NCI-H1048 (cell line): ENCODE measurements around the gene CCL17.

Source experiments
- DNase-seq: peaks from one replicate; lab custom pipeline; 2025; lab: John Stamatoyannopoulos, UW

CCL17 gene

DNA sequence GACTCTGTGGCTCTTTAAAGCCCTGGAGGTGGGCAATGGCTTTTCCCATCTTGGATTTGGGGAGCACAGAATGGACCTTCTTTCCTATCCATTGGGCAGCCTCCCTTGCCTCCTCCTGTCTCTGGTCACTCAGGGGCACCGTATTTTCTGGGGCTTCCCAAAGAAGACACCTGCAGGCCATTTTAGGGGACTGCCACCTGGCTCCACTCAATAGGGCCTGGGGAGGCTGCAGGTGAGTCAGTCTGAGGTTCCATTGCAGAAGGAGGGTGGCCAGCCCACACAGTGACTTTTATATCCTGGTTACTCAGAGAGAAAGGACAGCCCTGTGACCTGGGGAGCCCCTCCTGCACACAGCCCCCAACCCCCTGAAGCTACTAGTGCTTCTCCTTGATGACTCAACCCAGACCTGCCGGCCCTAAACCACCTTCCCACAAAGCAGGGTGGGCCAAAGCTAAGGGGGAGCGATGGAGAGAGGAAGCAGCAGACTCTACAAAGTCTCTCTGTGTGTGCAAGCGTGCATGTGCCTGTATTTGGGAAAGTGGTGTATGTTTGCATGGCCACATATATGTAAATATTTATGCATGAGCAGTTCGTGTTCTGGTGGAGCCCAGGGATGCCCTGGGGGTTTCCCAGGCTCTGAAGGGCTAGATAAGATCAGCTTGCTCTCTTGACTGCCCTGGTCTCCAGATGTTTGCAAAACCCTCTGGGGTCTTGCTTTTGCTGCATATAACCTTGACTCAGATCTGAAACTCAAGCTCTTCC lies 27.3 kb upstream of the CCL17 start:
- no peak for DNase-seq

DNA sequence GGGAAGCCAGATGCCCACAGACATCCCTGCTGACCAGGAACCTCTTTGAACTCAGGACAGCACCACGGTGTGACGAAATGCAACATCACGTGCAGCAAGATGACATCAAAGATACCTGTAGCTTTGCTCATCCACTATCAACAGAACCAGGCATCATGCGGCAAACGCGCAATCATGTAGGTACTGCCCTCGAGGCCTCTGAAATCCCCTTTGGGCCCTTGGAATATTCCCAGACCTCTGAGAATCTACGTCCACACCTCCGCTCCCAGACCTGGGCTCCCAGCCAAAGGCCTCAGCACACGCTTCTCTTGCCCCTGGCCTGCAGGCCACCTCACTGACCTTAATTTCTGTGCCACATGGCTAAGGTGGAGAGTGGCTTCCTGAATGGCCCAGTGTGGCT lies 25.0 kb upstream of the CCL17 start:
- no peak for DNase-seq

DNA sequence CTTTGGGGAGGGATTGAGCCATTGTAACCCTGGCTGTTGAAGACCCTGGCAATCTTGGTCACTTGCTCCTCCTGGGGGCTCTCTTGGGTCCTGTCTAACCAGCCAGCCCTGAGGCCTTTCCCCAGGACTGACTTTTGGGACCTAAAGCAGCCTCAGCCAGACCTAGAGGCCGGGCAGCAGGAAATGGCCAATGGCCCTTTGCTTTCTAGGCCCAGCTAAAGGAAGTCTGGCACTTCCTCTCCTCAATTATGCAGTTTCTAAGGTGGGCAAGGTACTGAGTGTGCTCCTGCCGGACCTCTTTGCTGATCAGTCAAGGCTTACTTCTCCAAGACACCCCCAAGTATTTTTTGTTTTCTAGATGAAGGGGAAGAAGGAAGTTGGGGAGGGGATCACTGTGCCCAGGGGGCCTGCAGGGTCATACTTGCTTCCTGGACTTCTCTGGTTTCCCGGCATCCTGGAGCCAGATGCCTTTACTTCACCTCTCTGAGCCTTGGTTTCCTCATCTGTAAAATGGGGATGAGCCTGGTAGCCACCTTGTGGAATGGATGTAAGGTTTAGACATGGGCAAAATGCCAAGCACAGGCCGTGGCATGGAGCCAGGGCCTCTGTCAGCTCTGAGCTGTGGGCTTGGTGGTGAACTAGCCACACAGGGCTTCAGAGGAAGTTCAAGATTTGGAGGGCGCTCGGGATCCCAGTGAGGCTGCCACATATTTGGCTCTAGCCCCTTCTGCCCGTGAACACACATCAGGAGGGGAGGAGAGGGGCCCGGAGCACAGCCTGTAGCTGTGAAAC lies 23.7 kb upstream of the CCL17 start:
- DNase-seq, result no peak

DNA sequence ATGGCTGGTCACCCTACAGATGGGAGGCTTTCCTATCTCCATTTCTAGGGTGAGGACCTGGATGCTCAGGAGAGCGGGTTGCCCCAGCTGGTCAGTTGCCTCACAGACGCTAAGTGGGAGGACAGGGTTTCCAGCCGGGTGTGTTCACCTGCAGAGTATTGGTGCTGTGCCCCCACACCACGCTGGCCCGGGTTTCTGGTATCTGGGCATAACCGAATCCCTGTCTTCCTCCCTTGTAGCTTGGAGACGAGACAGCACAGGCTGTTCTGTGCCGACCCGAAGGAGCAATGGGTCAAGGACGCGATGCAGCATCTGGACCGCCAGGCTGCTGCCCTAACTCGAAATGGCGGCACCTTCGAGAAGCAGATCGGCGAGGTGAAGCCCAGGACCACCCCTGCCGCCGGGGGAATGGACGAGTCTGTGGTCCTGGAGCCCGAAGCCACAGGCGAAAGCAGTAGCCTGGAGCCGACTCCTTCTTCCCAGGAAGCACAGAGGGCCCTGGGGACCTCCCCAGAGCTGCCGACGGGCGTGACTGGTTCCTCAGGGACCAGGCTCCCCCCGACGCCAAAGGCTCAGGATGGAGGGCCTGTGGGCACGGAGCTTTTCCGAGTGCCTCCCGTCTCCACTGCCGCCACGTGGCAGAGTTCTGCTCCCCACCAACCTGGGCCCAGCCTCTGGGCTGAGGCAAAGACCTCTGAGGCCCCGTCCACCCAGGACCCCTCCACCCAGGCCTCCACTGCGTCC lies 22.6 kb upstream of the CCL17 start:
- no peak for DNase-seq

DNA sequence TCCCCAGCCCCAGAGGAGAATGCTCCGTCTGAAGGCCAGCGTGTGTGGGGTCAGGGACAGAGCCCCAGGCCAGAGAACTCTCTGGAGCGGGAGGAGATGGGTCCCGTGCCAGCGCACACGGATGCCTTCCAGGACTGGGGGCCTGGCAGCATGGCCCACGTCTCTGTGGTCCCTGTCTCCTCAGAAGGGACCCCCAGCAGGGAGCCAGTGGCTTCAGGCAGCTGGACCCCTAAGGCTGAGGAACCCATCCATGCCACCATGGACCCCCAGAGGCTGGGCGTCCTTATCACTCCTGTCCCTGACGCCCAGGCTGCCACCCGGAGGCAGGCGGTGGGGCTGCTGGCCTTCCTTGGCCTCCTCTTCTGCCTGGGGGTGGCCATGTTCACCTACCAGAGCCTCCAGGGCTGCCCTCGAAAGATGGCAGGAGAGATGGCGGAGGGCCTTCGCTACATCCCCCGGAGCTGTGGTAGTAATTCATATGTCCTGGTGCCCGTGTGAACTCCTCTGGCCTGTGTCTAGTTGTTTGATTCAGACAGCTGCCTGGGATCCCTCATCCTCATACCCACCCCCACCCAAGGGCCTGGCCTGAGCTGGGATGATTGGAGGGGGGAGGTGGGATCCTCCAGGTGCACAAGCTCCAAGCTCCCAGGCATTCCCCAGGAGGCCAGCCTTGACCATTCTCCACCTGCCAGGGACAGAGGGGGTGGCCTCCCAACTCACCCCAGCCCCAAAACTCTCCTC lies 21.9 kb upstream of the CCL17 start:
- no peak for DNase-seq

DNA sequence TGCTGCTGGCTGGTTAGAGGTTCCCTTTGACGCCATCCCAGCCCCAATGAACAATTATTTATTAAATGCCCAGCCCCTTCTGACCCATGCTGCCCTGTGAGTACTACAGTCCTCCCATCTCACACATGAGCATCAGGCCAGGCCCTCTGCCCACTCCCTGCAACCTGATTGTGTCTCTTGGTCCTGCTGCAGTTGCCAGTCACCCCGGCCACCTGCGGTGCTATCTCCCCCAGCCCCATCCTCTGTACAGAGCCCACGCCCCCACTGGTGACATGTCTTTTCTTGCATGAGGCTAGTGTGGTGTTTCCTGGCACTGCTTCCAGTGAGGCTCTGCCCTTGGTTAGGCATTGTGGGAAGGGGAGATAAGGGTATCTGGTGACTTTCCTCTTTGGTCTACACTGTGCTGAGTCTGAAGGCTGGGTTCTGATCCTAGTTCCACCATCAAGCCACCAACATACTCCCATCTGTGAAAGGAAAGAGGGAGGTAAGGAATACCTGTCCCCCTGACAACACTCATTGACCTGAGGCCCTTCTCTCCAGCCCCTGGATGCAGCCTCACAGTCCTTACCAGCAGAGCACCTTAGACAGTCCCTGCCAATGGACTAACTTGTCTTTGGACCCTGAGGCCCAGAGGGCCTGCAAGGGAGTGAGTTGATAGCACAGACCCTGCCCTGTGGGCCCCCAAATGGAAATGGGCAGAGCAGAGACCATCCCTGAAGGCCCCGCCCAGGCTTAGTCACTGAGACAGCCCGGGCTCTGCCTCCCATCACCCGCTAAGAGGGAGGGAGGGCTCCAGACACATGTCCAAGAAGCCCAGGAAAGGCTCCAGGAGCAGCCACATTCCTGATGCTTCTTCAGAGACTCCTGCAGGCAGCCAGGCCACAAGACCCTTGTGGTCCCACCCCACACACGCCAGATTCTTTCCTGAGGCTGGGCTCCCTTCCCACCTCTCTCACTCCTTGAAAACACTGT lies 21.0 kb upstream of the CCL17 start:
- no peak for DNase-seq

DNA sequence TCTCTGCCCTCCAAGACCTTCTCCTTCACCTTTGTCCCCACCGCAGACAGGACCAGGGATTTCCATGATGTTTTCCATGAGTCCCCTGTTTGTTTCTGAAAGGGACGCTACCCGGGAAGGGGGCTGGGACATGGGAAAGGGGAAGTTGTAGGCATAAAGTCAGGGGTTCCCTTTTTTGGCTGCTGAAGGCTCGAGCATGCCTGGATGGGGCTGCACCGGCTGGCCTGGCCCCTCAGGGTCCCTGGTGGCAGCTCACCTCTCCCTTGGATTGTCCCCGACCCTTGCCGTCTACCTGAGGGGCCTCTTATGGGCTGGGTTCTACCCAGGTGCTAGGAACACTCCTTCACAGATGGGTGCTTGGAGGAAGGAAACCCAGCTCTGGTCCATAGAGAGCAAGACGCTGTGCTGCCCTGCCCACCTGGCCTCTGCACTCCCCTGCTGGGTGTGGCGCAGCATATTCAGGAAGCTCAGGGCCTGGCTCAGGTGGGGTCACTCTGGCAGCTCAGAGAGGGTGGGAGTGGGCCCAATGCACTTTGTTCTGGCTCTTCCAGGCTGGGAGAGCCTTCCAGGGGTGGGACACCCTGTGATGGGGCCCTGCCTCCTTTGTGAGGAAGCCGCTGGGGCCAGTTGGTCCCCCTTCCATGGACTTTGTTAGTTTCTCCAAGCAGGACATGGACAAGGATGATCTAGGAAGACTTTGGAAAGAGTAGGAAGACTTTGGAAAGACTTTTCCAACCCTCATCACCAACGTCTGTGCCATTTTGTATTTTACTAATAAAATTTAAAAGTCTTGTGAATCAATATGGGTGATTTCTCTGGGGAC lies 20.1 kb upstream of the CCL17 start:
- DNase-seq, result no peak

DNA sequence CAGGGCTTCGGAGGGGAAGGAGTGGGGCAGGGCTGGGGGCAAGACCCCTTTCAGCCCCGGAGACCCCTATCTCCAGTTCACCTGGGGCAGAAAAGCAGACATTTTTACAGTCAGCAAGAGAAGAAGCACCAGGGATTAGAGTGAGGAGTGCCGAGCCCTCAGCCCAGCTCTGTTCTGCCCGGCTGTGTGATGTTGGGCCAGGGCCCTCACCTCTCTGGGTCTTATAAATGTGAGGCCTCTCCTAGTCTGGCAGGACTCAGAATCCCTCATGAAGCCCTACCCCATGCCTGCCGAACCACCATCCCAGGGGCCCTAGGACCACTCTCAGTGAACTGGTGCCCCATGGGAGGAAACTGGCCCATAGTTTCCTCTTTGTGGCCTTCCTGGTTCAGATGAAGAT lies 19.5 kb upstream of the CCL17 start:
- DNase-seq, result no peak

DNA sequence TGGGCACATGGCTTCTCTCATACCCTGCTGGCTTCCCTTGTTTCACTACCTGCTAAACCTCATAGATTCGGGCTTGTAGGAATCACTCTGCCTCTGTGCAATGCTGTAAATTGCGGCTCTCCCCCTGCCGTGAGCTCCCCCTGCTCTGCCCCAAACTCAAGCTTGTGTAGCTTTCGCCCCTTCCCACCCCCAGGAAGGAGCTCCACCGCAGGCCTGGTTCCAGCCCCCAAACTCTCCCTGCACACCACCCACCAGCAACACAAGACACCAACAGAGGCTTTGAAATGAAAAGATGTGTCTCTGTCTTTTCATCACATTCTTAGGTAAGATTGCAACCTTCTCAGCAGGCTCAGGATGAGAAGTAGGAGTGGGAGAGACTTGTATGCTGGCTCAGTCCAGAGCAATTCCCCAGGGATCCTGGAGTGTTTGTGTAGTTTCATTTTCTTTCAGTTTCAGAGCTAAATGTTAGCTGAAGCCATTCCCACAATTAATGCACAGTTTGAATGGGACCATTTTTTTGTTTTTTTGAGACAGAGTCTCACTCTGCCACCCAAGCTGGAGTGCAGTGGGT lies 18.1 kb upstream of the CCL17 start:
- no peak for DNase-seq

DNA sequence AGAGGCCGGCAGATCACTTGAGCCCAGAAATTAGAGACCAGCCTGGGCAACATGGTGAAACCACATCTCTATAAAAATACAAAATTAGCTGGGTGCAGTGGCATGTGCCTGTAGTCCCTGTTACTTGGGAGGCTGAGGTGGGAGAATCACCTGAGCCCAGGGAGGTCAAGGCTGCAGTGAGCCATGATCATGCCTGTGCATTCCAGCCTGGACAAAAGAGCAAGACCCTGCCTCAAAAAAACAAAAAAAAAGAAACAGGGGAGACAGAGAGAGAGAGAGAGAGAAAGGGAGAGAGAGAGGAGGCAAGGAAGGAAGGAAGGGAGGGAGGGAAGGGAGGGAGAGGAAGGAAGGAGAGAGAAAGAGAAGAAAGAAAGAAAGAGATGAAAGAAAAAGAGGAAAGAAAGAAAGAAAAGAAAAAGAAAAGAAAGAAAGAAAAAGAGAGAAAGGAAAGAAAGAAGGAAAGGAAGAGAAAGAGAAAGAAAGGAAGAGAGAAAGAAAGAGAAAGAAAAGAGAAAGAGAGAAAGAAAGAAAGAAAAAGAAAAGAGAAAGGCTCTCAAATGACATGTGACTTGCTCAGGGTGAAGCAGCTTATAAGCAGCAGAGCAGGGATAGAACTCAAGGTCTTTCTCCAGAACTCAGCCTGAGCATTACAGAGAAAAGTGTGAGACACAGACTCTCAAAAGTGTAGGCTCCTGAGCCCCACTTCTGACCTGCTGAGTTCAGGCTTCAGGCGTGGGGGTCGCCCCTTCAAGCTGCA lies 16.8 kb upstream of the CCL17 start:
- DNase-seq, result no peak

DNA sequence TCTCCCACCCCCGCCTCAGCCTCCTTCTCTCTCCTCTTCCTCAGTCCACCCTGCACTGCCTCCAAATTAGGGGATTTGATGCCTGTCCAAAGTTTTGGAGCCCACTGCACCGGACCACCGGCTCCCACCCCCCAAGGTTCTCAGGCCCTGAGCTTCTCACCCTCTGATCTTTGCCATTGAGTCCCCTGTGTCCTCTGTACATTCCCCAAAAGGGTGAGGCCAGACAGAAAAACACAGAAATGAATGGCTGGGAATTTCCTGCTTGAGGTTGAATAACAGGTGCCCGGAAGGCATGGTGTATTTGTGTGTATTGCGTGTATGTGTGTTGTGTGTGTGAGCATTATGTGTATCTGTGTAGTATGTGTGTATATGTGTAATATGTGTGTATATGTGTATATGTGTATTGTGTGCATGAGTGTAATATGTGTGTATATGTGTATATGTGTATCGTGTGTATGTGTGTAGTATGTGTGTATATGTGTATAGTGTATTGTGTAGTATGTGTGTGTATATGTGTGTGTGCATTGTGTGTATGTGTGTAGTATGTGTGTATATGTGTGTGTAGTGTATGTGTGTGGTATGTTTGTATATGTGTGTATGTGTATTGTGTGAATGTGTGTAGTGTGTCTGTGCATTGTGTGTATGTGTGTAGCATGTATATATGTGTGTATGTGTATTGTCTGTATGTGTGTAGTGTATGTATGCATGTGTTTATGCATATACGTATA lies 16.0 kb upstream of the CCL17 start:
- no peak for DNase-seq

DNA sequence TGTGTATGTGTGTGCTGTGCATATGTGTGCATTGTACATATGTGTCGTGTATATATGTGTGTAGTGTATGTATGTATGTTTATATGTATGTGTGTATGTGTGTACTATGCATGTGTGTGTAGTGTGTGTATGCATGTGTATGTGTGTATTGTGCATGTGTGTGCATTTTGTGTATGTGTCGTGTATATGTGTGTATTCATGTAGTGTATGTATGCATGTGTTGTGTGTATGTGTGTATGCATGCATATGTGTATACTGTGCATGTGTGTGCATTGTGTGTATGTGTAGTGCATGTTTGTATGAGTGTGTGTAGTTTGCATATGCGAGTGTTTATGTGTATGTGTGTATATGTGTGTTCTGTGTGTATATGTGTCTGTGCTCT lies 15.5 kb upstream of the CCL17 start:
- no peak for DNase-seq

DNA sequence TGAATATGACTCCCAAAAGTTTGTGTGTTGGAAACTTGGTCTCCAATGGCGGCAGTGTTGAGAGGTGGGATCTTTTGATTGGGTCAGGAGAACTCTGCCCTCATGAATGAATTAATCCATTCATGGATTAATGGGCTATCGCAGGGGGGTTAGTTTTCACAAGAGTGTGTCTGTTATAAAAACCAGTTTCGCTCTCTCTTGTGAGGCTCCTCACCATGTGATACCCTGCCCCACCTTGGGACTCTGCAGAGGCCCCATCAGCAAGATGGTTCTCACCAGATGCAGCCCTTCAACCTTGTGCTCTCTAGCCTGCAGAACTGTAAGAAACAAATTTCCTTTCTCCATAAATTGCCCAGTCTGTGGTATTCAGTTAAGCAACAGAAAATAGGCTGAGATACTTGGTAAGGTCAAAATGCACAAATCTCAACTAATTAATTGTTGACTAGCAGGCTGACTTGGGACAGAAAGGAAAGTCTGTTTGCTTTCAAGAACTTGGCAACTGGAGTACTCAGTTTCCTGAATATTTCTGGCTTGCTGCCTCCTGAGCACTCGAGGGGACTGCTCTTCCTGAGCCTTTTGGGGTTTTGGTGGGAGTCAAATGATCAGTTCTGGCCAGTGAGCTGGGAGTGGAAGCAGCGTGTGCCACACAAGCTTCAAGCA lies 13.8 kb upstream of the CCL17 start:
- no peak for DNase-seq

DNA sequence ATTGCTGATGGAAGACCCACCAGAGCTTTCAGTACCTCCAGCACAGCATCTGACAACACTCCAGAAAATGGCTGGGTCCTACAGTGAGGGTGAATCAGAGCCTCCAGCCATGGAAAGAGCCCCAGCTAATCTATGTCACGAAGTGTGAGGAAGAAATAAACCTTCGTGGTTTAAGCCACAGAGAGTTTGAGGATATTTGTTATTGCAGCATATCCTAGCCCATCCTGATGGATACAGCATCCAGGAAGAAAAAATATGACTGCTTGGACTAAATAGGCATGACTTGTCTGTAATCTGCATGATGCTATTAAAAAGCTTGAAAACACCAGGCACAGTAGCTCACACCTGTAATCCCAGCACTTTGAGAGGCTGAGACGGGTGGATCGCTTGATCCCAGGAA lies 13.3 kb upstream of the CCL17 start:
- no peak for DNase-seq

DNA sequence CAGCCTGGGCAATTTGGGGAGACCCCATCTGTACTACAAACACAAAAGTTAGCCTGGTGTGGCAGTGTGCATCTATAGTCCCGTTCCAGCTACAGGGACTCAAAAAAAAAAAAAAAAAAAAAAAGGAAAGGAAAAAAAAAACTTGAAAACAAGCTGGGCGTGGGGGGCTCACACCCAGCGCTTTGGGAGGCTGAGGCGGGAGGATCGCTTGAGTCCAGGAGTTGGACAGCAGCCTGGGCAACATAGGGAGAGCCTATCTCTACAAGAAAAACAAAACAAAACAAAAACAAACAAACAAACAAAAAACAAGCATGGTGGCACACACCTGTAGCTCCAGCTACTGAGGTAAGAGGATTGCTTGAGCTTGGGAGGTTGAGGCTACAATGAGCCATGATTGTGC lies 12.9 kb upstream of the CCL17 start:
- DNase-seq, result no peak

DNA sequence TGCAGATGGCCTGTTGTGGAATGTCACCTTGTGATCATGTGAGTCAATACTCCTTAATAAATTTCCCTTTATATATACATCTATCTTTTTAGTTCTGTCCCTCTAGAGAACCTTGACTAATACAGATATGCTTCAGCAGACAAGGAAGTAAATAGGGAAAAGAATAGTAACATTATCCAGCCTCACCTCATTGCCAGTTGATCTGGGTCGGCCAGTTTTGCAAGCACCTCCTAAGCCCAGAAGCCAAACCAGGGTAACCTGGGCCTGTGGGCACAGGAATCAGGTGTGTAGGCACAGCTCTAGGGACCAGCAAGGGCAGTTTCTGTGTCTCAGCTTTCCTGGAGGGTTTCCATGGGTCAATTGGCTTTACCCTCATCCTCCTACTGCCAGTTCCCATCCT lies 11.9 kb upstream of the CCL17 start:
- DNase-seq, result no peak

DNA sequence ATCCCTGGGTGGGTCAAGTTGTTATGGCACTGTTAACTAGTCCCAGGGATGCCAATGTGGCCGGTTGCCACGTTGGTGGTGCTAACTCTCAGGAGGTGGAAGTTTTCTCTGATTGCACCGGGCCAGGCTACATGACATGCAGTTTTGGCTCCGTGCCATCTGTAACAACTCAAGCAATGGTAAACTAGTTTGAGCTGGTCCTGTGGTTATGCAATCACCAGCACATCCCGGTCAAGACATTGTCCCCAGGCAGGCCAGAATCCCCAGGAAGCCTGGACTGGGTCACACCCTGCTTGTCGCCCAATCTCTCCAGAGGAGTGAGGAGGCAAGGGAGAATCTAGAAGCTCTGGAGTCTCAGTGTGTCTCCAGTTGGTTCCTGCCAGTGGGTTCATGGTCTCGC lies 10.1 kb upstream of the CCL17 start:
- no peak for DNase-seq

DNA sequence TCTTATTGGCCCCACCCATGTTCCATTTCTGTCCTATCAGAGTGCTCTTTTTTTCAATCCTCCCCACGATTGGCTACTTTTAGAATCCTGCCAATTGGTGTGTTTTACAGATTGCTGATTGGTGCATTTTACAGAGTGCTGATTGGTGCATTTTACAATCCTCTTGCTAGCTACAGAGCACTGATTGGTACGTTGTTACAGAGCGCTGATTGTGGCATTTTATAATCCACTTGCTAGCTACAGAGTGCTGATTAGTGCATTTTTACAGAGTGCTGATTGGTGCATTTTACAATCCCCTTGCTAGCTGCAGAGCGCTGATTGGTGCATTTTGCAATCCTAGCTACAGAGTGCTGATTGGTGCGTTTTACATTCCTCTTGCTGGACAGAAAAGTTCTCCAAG lies 9.5 kb upstream of the CCL17 start:
- no peak for DNase-seq
